BLaER1 (cell line): Measurements from ENCODE around the gene PTTG1IP.

Source experiments
- H3K27ac ChIP-seq: shearing (Covaris generic); formaldehyde crosslinking; 2 replicates; pipeline ENCODE4 v1.8.1; 2022
- H3K27me3 ChIP-seq: shearing (Covaris generic); formaldehyde crosslinking; 2 replicates; pipeline ENCODE4 v1.8.1; 2022
- H3K36me3 ChIP-seq: shearing (Covaris generic); formaldehyde crosslinking; 2 replicates; pipeline ENCODE4 v1.8.1; 2022
- H3K4me1 ChIP-seq: shearing (Covaris generic); formaldehyde crosslinking; 2 replicates; pipeline ENCODE4 v1.8.1; 2022
- H3K4me2 ChIP-seq: shearing (Covaris generic); formaldehyde crosslinking; 2 replicates; pipeline ENCODE4 v1.8.1; 2022
- H3K4me3 ChIP-seq: shearing (Covaris generic); formaldehyde crosslinking; 2 replicates; pipeline ENCODE4 v1.8.1; 2022
- H3K9ac ChIP-seq: shearing (Covaris generic); formaldehyde crosslinking; 2 replicates; pipeline ENCODE4 v1.8.1; 2022
- H3K9me3 ChIP-seq: shearing (Covaris generic); formaldehyde crosslinking; 2 replicates; pipeline ENCODE4 v1.8.1; 2022
- H4K20me1 ChIP-seq: shearing (Covaris generic); formaldehyde crosslinking; 2 replicates; pipeline ENCODE4 v1.8.1; 2022
- Cebpa-rat ChIP-seq: shearing (Covaris generic); IDR thresholded peaks from 2 replicates; pipeline ENCODE4 v1.8.1; 2022

Gene PTTG1IP

GRCh38 chr21:44858291-44858690 lies 15.2 kb downstream of the PTTG1IP start:
- Histone ChIP-seq H3K4me1 (peaks cover 64% of the 10 kb centered on the region), H3K9ac (peak overlapping the region; percentile 8; the same call in 1 of the 2 replicates), H3K4me2 (peak overlapping the region; percentile 94), H3K4me3 (no peak overlapping the region), H4K20me1 (peaks cover 96% of the 10 kb centered on the region), H3K27me3 (no peaks in the 10 kb centered on the region; the same call in 1 of the 2 replicates), H3K9me3 (no peaks in the 10 kb centered on the region), H3K36me3 (peaks cover 62% of the 10 kb centered on the region), H3K27ac (no peak overlapping the region; the same call in 1 of the 2 replicates)
- no peak for TF ChIP-seq Cebpa-rat

GRCh38 chr21:44857127-44857892 lies 16.2 kb downstream of the PTTG1IP start:
- Histone ChIP-seq H3K27ac (peak overlapping the region; percentile 86; the same call in 1 of the 2 replicates), H3K36me3 (peaks cover 59% of the 10 kb centered on the region), H3K9ac (peak overlapping the region; percentile 73; the same call in 1 of the 2 replicates), H3K4me1 (peaks cover 74% of the 10 kb centered on the region), H3K4me3 (no peak overlapping the region), H3K9me3 (no peaks in the 10 kb centered on the region), H4K20me1 (peaks cover 96% of the 10 kb centered on the region), H3K4me2 (peak overlapping the region; percentile 94), H3K27me3 (no peaks in the 10 kb centered on the region; the same call in 1 of the 2 replicates)
- TF ChIP-seq Cebpa-rat = no peak

DNA sequence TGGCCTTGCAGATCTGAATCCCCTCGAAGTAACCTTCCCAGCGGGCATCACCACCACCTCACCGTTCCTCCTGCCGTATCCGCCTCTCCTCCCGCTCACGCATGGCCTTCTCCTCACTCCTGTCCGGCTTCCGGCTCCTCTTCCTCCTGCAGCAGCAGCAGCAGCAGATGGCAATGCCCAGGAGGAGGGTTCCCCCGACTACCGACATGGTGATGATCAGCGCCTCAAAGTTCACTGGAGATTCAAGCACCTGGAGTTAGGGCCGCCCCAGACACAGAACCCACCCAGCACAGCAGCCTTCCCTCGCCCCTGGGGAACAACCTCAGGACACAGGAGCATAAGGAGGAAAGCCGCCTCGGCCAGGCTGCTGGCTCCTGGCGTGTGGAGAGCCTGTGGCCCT lies 17.4 kb downstream of the PTTG1IP start:
- TF ChIP-seq Cebpa-rat = no peak

DNA sequence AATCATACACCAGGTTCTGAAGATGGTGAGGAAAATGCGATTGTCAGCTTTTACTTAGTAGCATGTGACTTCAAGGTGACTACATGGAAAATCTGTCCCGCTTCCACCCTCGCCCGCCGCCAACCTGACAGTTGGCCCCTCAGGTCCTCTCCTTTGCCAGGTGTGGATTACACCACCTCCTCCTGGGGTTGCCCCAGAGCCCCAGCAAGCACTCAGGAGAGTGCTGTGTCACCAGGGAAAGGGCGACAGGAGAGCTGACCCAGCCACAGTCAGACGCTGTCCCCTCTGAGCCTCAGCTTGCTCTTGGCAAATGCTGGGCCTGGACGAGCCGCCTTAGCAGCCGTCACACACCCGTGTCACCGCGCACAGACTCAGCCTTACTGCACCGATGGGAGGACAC lies 17.9 kb downstream of the PTTG1IP start:
- Histone ChIP-seq H3K4me2 (peak overlapping the region; percentile 94), H4K20me1 (peaks cover 96% of the 10 kb centered on the region)

More for the DNA sequence above, 17.4 kb downstream of the PTTG1IP start:
- Histone ChIP-seq H3K4me3 (peak overlapping the region; percentile 44; the same call in 1 of the 2 replicates), H3K9ac (peak overlapping the region; percentile 73), H4K20me1 (peaks cover 96% of the 10 kb centered on the region), H3K9me3 (no peaks in the 10 kb centered on the region), H3K4me1 (peaks cover 85% of the 10 kb centered on the region), H3K27me3 (no peaks in the 10 kb centered on the region; the same call in 1 of the 2 replicates), H3K27ac (peak overlapping the region; percentile 86), H3K4me2 (peak overlapping the region; percentile 94), H3K36me3 (peaks cover 59% of the 10 kb centered on the region)

GRCh38 chr21:44854664-44855446 lies 18.6 kb downstream of the PTTG1IP start:
- Histone ChIP-seq H3K4me3 (peak overlapping the region; percentile 45), H3K9me3 (no peaks in the 10 kb centered on the region), H3K36me3 (peaks cover 59% of the 10 kb centered on the region), H3K4me1 (peaks cover 98% of the 10 kb centered on the region), H4K20me1 (peaks cover 96% of the 10 kb centered on the region), H3K27me3 (no peaks in the 10 kb centered on the region; the same call in 1 of the 2 replicates), H3K4me2 (peak overlapping the region; percentile 94), H3K9ac (peak overlapping the region; percentile 73), H3K27ac (peak overlapping the region; percentile 86)
- TF ChIP-seq Cebpa-rat = peak; percentile 51; the same call in 1 of the 2 replicates

More for the DNA sequence above, 17.9 kb downstream of the PTTG1IP start:
- Histone ChIP-seq H3K27ac (peak overlapping the region; percentile 86), H3K9me3 (no peaks in the 10 kb centered on the region), H3K36me3 (peaks cover 59% of the 10 kb centered on the region), H3K9ac (peak overlapping the region; percentile 73), H3K4me1 (peaks cover 91% of the 10 kb centered on the region), H3K27me3 (no peaks in the 10 kb centered on the region; the same call in 1 of the 2 replicates), H3K4me3 (peak overlapping the region; percentile 44)
- TF ChIP-seq Cebpa-rat = no peak

DNA sequence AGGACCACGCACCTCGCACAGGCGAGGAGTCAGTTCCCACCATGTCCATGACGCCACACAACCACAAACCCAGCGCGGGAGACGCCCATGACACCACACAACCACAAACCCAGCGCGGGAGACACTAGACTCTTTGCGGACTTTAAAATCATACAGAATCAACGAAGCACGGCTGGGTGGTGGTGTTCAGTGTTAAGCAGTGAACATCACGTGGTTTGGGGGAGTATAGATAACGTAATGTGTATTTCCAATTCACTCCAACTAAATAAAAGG lies 19.2 kb downstream of the PTTG1IP start:
- Histone ChIP-seq H3K27ac (peak overlapping the region; percentile 86), H3K4me3 (peak overlapping the region; percentile 45), H3K36me3 (peaks cover 59% of the 10 kb centered on the region), H3K27me3 (no peaks in the 10 kb centered on the region; the same call in 1 of the 2 replicates), H3K9ac (peak overlapping the region; percentile 73), H3K9me3 (no peaks in the 10 kb centered on the region), H3K4me2 (peak overlapping the region; percentile 94), H4K20me1 (peaks cover 96% of the 10 kb centered on the region), H3K4me1 (peaks cover 100% of the 10 kb centered on the region)
- no peak for TF ChIP-seq Cebpa-rat

- Histone ChIP-seq H3K4me2 (peak overlapping the region; percentile 94), H3K9me3 (no peaks in the 10 kb centered on the region), H3K9ac (peak overlapping the region; percentile 73), H4K20me1 (peaks cover 93% of the 10 kb centered on the region), H3K36me3 (peaks cover 59% of the 10 kb centered on the region), H3K27me3 (no peaks in the 10 kb centered on the region; the same call in 1 of the 2 replicates), H3K27ac (peak overlapping the region; percentile 86), H3K4me1 (peaks cover 100% of the 10 kb centered on the region), H3K4me3 (peak overlapping the region; percentile 45)
- no peak for TF ChIP-seq Cebpa-rat
Measured at GRCh38 chr21:44853601-44854390, 19.7 kb downstream of the PTTG1IP start.

DNA sequence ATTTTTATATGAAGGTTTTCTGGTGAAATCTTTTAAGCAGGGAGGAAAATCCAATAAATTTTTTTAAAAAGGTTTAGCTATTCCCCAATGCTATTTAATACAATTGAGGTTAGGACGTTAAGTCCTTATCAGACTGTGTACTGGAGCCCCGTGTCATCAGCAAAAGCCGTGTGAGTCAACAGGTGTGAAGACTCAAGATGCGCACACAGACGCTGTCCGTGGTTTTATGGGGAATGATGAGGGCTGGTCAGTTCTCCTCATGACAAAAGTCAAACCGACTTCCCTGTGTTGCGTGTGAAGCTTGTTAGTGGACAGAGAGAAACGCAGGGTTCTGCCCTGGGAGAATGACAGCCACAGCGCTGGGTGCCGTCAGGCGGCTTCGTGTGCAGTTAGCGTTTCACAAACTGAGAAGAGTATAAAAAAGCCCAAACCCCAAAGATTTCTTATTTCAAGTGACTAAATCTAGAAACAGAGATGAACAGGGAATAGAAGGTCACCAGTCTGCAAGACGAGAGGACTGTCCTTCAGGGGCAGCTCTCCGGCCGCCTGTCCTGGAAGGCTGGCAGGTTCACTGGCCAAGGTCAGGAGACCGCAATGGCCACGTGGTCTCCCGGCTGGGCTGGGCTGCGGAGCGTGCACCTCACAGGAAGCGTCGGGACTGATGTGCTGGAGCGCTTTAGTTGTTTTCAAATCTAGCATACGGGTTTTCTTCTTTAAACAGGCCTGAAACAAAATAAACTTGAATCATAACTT lies 22.4 kb downstream of the PTTG1IP start:
- Histone ChIP-seq H3K9ac (no peak overlapping the region), H3K36me3 (peaks cover 54% of the 10 kb centered on the region), H3K4me1 (peaks cover 100% of the 10 kb centered on the region), H3K4me2 (peak overlapping the region; percentile 94), H3K27ac (0 out of 2 replicates have a peak overlapping the region, but pooled peaks have one; percentile 54), H4K20me1 (peaks cover 78% of the 10 kb centered on the region), H3K27me3 (no peaks in the 10 kb centered on the region), H3K4me3 (no peak overlapping the region), H3K9me3 (no peaks in the 10 kb centered on the region)
- TF ChIP-seq Cebpa-rat = no peak
